Measurements from ENCODE around the gene NEAT1. TPM values are rescaled to one million over a fixed set of nuclear protein-coding genes. Genes with fewer than 3 reads are reported as not detected.

NEAT1 gene
- total RNA-seq, 1 donor from 2014 or later, result 172 TPM

MicroRNA genes within 50 kb of the gene (microRNA counts, 767-probe panel; counts per million panel counts)
- not detected for microRNA hsa-miR-612

Other genes with a start within 250 kb of the NEAT1 start
- gene CAPN1, start 240.9 kb upstream of the NEAT1 start, total RNA-seq, result 130 and 149 TPM in 2 replicates
- 3.2 and 4.5 TPM in 2 replicates for gene POLA2, start 160.8 kb upstream of the NEAT1 start, total RNA-seq
- 45.1 and 47.2 TPM in 2 replicates for gene CDC42EP2, start 107.9 kb upstream of the NEAT1 start, total RNA-seq
- gene DPF2, start 88.9 kb upstream of the NEAT1 start, total RNA-seq, result 35.0 and 37.1 TPM in 2 replicates
- 0.72 and 0.73 TPM in 2 replicates for gene TIGD3, start 68.0 kb upstream of the NEAT1 start, total RNA-seq
- 2.9 and 4.6 TPM in 2 replicates for gene SLC25A45, start 40.2 kb upstream of the NEAT1 start, total RNA-seq
- gene FRMD8, start 36.2 kb upstream of the NEAT1 start, total RNA-seq, result 36.2 and 49.1 TPM in 2 replicates
- 5,859 and 8,069 TPM in 2 replicates for gene MALAT1, start 76.2 kb downstream of the NEAT1 start, total RNA-seq
- 84.4 and 128 TPM in 2 replicates for gene SCYL1, start 102.3 kb downstream of the NEAT1 start, total RNA-seq
- gene LTBP3, start 135.6 kb downstream of the NEAT1 start, total RNA-seq, result 26.4 and 27.5 TPM in 2 replicates
- gene ZNRD2, start 147.7 kb downstream of the NEAT1 start, total RNA-seq, result 41.4 and 42.4 TPM in 2 replicates
- 91.7 and 116 TPM in 2 replicates for gene FAM89B, start 149.7 kb downstream of the NEAT1 start, total RNA-seq
- 591 and 791 TPM in 2 replicates for gene EHBP1L1, start 153.3 kb downstream of the NEAT1 start, total RNA-seq
- not detected in 2 replicates for gene KCNK7, start 173.0 kb downstream of the NEAT1 start, total RNA-seq
- 30.9 and 32.7 TPM in 2 replicates for gene MAP3K11, start 191.4 kb downstream of the NEAT1 start, total RNA-seq
- gene PCNX3, start 193.0 kb downstream of the NEAT1 start, total RNA-seq, result 21.6 and 25.2 TPM in 2 replicates
- 19.7 and 42.6 TPM in 2 replicates for gene SIPA1, start 215.3 kb downstream of the NEAT1 start, total RNA-seq
- 32.8 and 37.1 TPM in 2 replicates for gene RELA, start 240.1 kb downstream of the NEAT1 start, total RNA-seq